ENCODE data around the gene TBKBP1. TPM values are rescaled to one million over a fixed set of nuclear protein-coding genes. Genes with fewer than 3 reads are reported as not detected.

TBKBP1 gene
- total and polyA plus RNA-seq, 9 of the 15 experiments (the other 6 are each of a cell fraction or from before 2014, with no cell fraction given) = 0.03 to 15.6 (median 6.8) TPM

GRCh38 chr17:47703191-47703591 lies 9.2 kb downstream of the TBKBP1 start:
- Histone ChIP-seq H3K27ac (ENCODE audit: extremely low read depth, low read depth, low read length) (no peak overlapping the region), H3K9me3 (replicated peaks; ENCODE audit: control insufficient read depth, insufficient read depth, low read depth, low read length) (no peaks in the 10 kb centered on the region), H3K36me3 (ENCODE audit: control insufficient read depth, insufficient read depth, low read length) (peaks cover 9% of the 10 kb centered on the region; the same call in 1 of the 3 replicates), H3K4me3 (no peak overlapping the region), H3K79me2 (ENCODE audit: control insufficient read depth, insufficient read depth, low read length) (no peaks in the 10 kb centered on the region), H3K4me1 (replicated peaks in 1 of 2; ENCODE audit: control insufficient read depth in 2 of 2, insufficient read depth in 2 of 2, low read length in 2 of 2) (peaks cover 31 to 60% of the 10 kb centered on the region in 2 experiments), H3K9me1 (ENCODE audit: control insufficient read depth, insufficient read depth, low read length) (peaks cover 8% of the 10 kb centered on the region), H2AFZ (ENCODE audit: low read depth, low read length) (no peak overlapping the region), H3K4me2 (ENCODE audit: insufficient read depth, low read length) (no peak overlapping the region), H3K27me3 (ENCODE audit: control insufficient read depth in 2 of 2, insufficient read depth in 2 of 2, low read length in 2 of 2) (no peaks in the 10 kb centered on the region), H3K9ac (ENCODE audit: insufficient read depth in 1 of 2, low read depth in 2 of 2, low read length in 2 of 2) (no peak overlapping the region; a peak in 1 of 4 replicates), H4K20me1 (replicated peaks; ENCODE audit: control insufficient read depth, insufficient read depth, low read length) (no peaks in the 10 kb centered on the region; the same call in 1 of the 2 replicates)
- FAIRE-seq (no peak), DNase-seq (ENCODE audit: extremely low read depth in 1 of 4, low spot score in 3 of 4) (no peak), ATAC-seq (no peak)
- POLR2A ChIA-PET = interaction anchor here (0.6 to 0.7 kb wide), 2 partner anchors 15 to 208 kb away, joined by 3 to 4 read pairs; no protein-coding TSS in a partner anchor
- in situ Hi-C loops (cut with MboI) = no loop called here
- no TSS peak for BruUV-seq (replicated peaks)
- TF ChIP-seq SP2 (IDR thresholded peaks at IDR 0.05; ENCODE audit: extremely low read depth, low read depth, low read length, poor library complexity, severe bottlenecking) (no peak), DMBX1 (CRISPR knock-in tag; IDR thresholded peaks at IDR 0.05; ENCODE audit: borderline replicate concordance) (no peak), CBX8 (IDR thresholded peaks at IDR 0.05; ENCODE audit: borderline replicate concordance, extremely low read depth, low read depth, low read length, poor library complexity, severe bottlenecking) (no peak), ZNF655 (CRISPR knock-in tag; IDR thresholded peaks at IDR 0.05) (no peak), GABPA (tag; conservative IDR thresholded peaks at IDR 0.05; ENCODE audit: low read depth) (no peak), CREB5 (CRISPR knock-in tag; IDR thresholded peaks at IDR 0.05) (no peak), ZNF24 (IDR thresholded peaks at IDR 0.05) (no peak), ETV1 (tag; conservative IDR thresholded peaks at IDR 0.05; ENCODE audit: low read depth) (no peak), ZNF217 (CRISPR knock-in tag; IDR thresholded peaks at IDR 0.05) (no peak), USF1 (CRISPR knock-in tag; IDR thresholded peaks at IDR 0.05) (no peak), BHLHE40 (IDR thresholded peaks at IDR 0.05; ENCODE audit: low read length) (no peak)
- intact Hi-C loops (cut with micrococcal nuclease) = no loop called here
- CTCF ChIA-PET (ENCODE audit: low intra/inter-chr PET ratio) = no interaction called here
- 89% methylated on average over 4 of the region's 15 CpGs for WGBS (ENCODE audit: insufficient coverage, low coverage, missing lambda C conversion rate)
